Endothelial cell of umbilical vein (primary cell): Measurements from ENCODE around the gene PHOX2B.

Experiments used
- CTCF ChIP-seq, 2 donors: IDR thresholded peaks; 1 replicate in 1 of 2; 2 replicates in 1 of 2; pipeline ENCODE4 v1.5.1; 2011; ENCODE audit warnings: low read length in 2 of 2, mild to moderate bottlenecking in 2 of 2, moderate library complexity in 2 of 2, control low read depth in 1 of 2, inconsistent platforms in 1 of 2, low read depth in 1 of 2; ENCODE audit not compliant: insufficient read depth in 1 of 2; ENCODE audit errors: extremely low read depth in 1 of 2
- EZH2 ChIP-seq: IDR thresholded peaks from 2 replicates; pipeline ENCODE4 v1.6.1; 2012; ENCODE audit warnings: borderline replicate concordance, low read depth, mild to moderate bottlenecking, moderate library complexity, low read length, inconsistent platforms; ENCODE audit not compliant: severe bottlenecking
- MYC ChIP-seq: IDR thresholded peaks from one replicate; pipeline ENCODE4 v1.6.1; 2011; ENCODE audit warnings: mild to moderate bottlenecking, low read depth, low read length
- POLR2A ChIP-seq: IDR thresholded peaks from 2 replicates; pipeline ENCODE4 v1.6.1; 2012; ENCODE audit warnings: low read depth, mild to moderate bottlenecking, control low read depth, low read length

- TF ChIP-seq MYC (no peak), CTCF (IDR thresholded peaks at IDR 0.05; ENCODE audit: extremely low read depth in 1 of 2, insufficient read depth in 1 of 2, low read depth in 1 of 2, low read length in 2 of 2) (peak; percentile 5 to 15), EZH2 (no peak), POLR2A (no peak)
Observed at GRCh38 chr4:41751449-41752061, 3.0 kb upstream of the PHOX2B start.
